ENCODE results near the gene METRNL. TPM values are rescaled to one million over a fixed set of nuclear protein-coding genes. Genes with fewer than 3 reads are reported as not detected.

Gene METRNL
- total RNA-seq, 1 experiment from 2014 or later: 29.0 TPM

- Mint-ChIP-seq H3K4me1 (ENCODE audit: low read depth, unreplicated experiment) (peaks cover 27% of the 10 kb centered on the region), H3K36me3 (ENCODE audit: insufficient read depth, unreplicated experiment) (peaks cover 5% of the 10 kb centered on the region), H3K27ac (ENCODE audit: unreplicated experiment) (no peak overlapping the region), H3K27me3 (ENCODE audit: unreplicated experiment) (peaks cover 55% of the 10 kb centered on the region), H3K9me3 (ENCODE audit: low read depth, unreplicated experiment) (no peaks in the 10 kb centered on the region), H3K4me3 (ENCODE audit: low read depth, unreplicated experiment) (no peak overlapping the region)
- TF ChIP-seq CTCF (IDR thresholded peaks at IDR 0.05; ENCODE audit: unreplicated experiment): no peak
- no TSS peak for BruUV-seq (replicated peaks)
- DNase-seq: no peak
- intact Hi-C loops (cut with micrococcal nuclease; ENCODE audit: unreplicated experiment): no loop called here
- CTCF ChIA-PET: no interaction called here
Measured at GRCh38 chr17:83127431-83128160, 48.2 kb downstream of the METRNL start.

- intact Hi-C loops (cut with micrococcal nuclease; ENCODE audit: unreplicated experiment): no loop called here
- CTCF ChIA-PET: no interaction called here
- no peaks in the 10 kb centered on the region for H3K9me3 Mint-ChIP-seq (ENCODE audit: low read depth, unreplicated experiment)
- no peak overlapping the region for H3K27ac Mint-ChIP-seq (ENCODE audit: unreplicated experiment)
- no peak for DNase-seq
- peaks cover 30% of the 10 kb centered on the region for H3K4me1 Mint-ChIP-seq (ENCODE audit: low read depth, unreplicated experiment)
- H3K4me3 Mint-ChIP-seq (ENCODE audit: low read depth, unreplicated experiment): no peak overlapping the region
- no peak for TF ChIP-seq CTCF (IDR thresholded peaks at IDR 0.05; ENCODE audit: unreplicated experiment)
- H3K36me3 Mint-ChIP-seq (ENCODE audit: insufficient read depth, unreplicated experiment): peaks cover 5% of the 10 kb centered on the region
- no TSS peak for BruUV-seq (replicated peaks)
- H3K27me3 Mint-ChIP-seq (ENCODE audit: unreplicated experiment): peaks cover 46% of the 10 kb centered on the region
Measured at GRCh38 chr17:83128306-83129240, 49.2 kb downstream of the METRNL start.

GRCh38 chr17:83129676-83130075 lies 50.3 kb downstream of the METRNL start:
- no peak overlapping the region for H3K27ac Mint-ChIP-seq (ENCODE audit: unreplicated experiment)
- no peak for DNase-seq
- CTCF ChIA-PET: no interaction called here
- peaks cover 30% of the 10 kb centered on the region for H3K4me1 Mint-ChIP-seq (ENCODE audit: low read depth, unreplicated experiment)
- BruUV-seq (replicated peaks): no TSS peak
- intact Hi-C loops (cut with micrococcal nuclease; ENCODE audit: unreplicated experiment): no loop called here
- H3K27me3 Mint-ChIP-seq (ENCODE audit: unreplicated experiment): peaks cover 36% of the 10 kb centered on the region
- H3K4me3 Mint-ChIP-seq (ENCODE audit: low read depth, unreplicated experiment): no peak overlapping the region
- TF ChIP-seq CTCF (IDR thresholded peaks at IDR 0.05; ENCODE audit: unreplicated experiment): no peak
- H3K9me3 Mint-ChIP-seq (ENCODE audit: low read depth, unreplicated experiment): no peaks in the 10 kb centered on the region
- H3K36me3 Mint-ChIP-seq (ENCODE audit: insufficient read depth, unreplicated experiment): peaks cover 5% of the 10 kb centered on the region

- peaks cover 5% of the 10 kb centered on the region for H3K36me3 Mint-ChIP-seq (ENCODE audit: insufficient read depth, unreplicated experiment)
- no peaks in the 10 kb centered on the region for H3K9me3 Mint-ChIP-seq (ENCODE audit: low read depth, unreplicated experiment)
- peaks cover 27% of the 10 kb centered on the region for H3K27me3 Mint-ChIP-seq (ENCODE audit: unreplicated experiment)
- no TSS peak for BruUV-seq (replicated peaks)
- no peak overlapping the region for H3K27ac Mint-ChIP-seq (ENCODE audit: unreplicated experiment)
- no peak for DNase-seq
- TF ChIP-seq CTCF (IDR thresholded peaks at IDR 0.05; ENCODE audit: unreplicated experiment): no peak
- CTCF ChIA-PET: no interaction called here
- no peak overlapping the region for H3K4me3 Mint-ChIP-seq (ENCODE audit: low read depth, unreplicated experiment)
- intact Hi-C loops (cut with micrococcal nuclease; ENCODE audit: unreplicated experiment): no loop called here
- peaks cover 15% of the 10 kb centered on the region for H3K4me1 Mint-ChIP-seq (ENCODE audit: low read depth, unreplicated experiment)
Measured at GRCh38 chr17:83131401-83132011, 52.1 kb downstream of the METRNL start.

Measured in Calu3 (cell line).